HEK293 (cell line): ENCODE results near the gene ESPNL.

Experiments
- CTCF ChIA-PET: fragments of 350-600 bp; formaldehyde crosslinking; extraction: SDS; loops from one replicate; lab custom pipeline; 2021; ENCODE audit warnings: antibody characterized with exemption; lab: Yijun Ruan, JAX
- POLR2A ChIA-PET: fragments of 300-600 bp; formaldehyde crosslinking; extraction: SDS; loops from one replicate; lab custom pipeline; 2020; ENCODE audit warnings: antibody characterized with exemption, inconsistent platforms; lab: Yijun Ruan, JAX
- H3K27ac ChIP-seq: fragments of 200-500 bp; sonication (Bioruptor generic); 2 replicates; pipeline ENCODE4 v1.5.1; 2014; ENCODE audit warnings: low read depth, low read length, control low read depth, inconsistent platforms; ENCODE audit errors: extremely low read depth
- H3K36me3 ChIP-seq, 2 experiments: fragments of 200-500 bp in 1 of 2; sonication (Bioruptor generic) in 1 of 2; 1 replicate in 1 of 2; 2 replicates in 1 of 2; pipeline ENCODE4 v1.5.1; 2014 to 2017; ENCODE audit warnings: inconsistent platforms in 2 of 2, low read length in 2 of 2; ENCODE audit not compliant: control insufficient read depth in 2 of 2, insufficient read depth in 1 of 2
- H3K4me1 ChIP-seq: fragments of 200-500 bp; sonication (Bioruptor generic); 2 replicates; pipeline ENCODE4 v1.5.1; 2014; ENCODE audit warnings: mild to moderate bottlenecking, low read length, inconsistent platforms; ENCODE audit not compliant: control insufficient read depth, insufficient read depth
- H3K4me3 ChIP-seq: 2 replicates; pipeline ENCODE4 v1.5.1; 2011; ENCODE audit warnings: low read depth, mild to moderate bottlenecking, control low read depth, low read length, moderate library complexity
- H3K9me3 ChIP-seq: fragments of 200-500 bp; sonication (Bioruptor generic); 2 replicates; pipeline ENCODE4 v1.5.1; 2014; ENCODE audit warnings: low read depth, low read length, inconsistent platforms; ENCODE audit not compliant: control insufficient read depth, insufficient read depth
- BCL11A ChIP-seq: fragments of 450-650 bp; formaldehyde crosslinking; IDR thresholded peaks from 2 replicates; pipeline ENCODE4 v1.5.1; 2016; ENCODE audit warnings: low read depth, missing biosample characterization, missing genetic modification characterization
- BCL11B ChIP-seq: fragments of 450-650 bp; formaldehyde crosslinking; IDR thresholded peaks from 2 replicates; pipeline ENCODE4 v1.5.1; 2016; ENCODE audit warnings: low read depth, missing biosample characterization, missing genetic modification characterization
- KLF17 ChIP-seq: fragments of 450-650 bp; formaldehyde crosslinking; IDR thresholded peaks from 2 replicates; pipeline ENCODE4 v1.5.1; 2016; ENCODE audit warnings: missing biosample characterization, missing genetic modification characterization
- PATZ1 ChIP-seq: fragments of 450-650 bp; formaldehyde crosslinking; IDR thresholded peaks from 2 replicates; pipeline ENCODE4 v1.5.1; 2016; ENCODE audit warnings: missing biosample characterization, missing genetic modification characterization
- PRDM10 ChIP-seq: fragments of 450-650 bp; formaldehyde crosslinking; IDR thresholded peaks from 2 replicates; pipeline ENCODE4 v1.5.1; 2016; ENCODE audit warnings: missing biosample characterization, missing genetic modification characterization
- SP7 ChIP-seq: fragments of 450-650 bp; formaldehyde crosslinking; IDR thresholded peaks from 2 replicates; pipeline ENCODE4 v1.5.1; 2016; ENCODE audit warnings: missing biosample characterization, missing genetic modification characterization
- TCF7L2 ChIP-seq: IDR thresholded peaks from 2 replicates; pipeline ENCODE4 v1.6.1; 2011; ENCODE audit warnings: low read depth, mild to moderate bottlenecking, inconsistent platforms, low read length, moderate library complexity, borderline replicate concordance
- YY2 ChIP-seq: fragments of 450-650 bp; formaldehyde crosslinking; IDR thresholded peaks from 2 replicates; pipeline ENCODE4 v1.5.1; 2016; ENCODE audit warnings: missing biosample characterization, missing genetic modification characterization
- ZBTB11 ChIP-seq: fragments of 450-650 bp; formaldehyde crosslinking; conservative IDR thresholded peaks from 2 replicates; pipeline ENCODE4 v1.5.1; 2016; ENCODE audit warnings: low read depth, missing biosample characterization, missing genetic modification characterization
- ZBTB17 ChIP-seq: fragments of 450-650 bp; formaldehyde crosslinking; IDR thresholded peaks from 2 replicates; pipeline ENCODE4 v1.5.1; 2016; ENCODE audit warnings: missing biosample characterization, missing genetic modification characterization
- ZBTB6 ChIP-seq: fragments of 450-650 bp; formaldehyde crosslinking; IDR thresholded peaks from 2 replicates; pipeline ENCODE4 v1.5.1; 2017; ENCODE audit warnings: missing biosample characterization, missing genetic modification characterization
- ZBTB7A ChIP-seq: fragments of 450-650 bp; formaldehyde crosslinking; IDR thresholded peaks from 2 replicates; pipeline ENCODE4 v1.5.1; 2016; ENCODE audit warnings: low read depth, missing biosample characterization, missing genetic modification characterization
- ZNF133 ChIP-seq: fragments of 450-650 bp; formaldehyde crosslinking; IDR thresholded peaks from 2 replicates; pipeline ENCODE4 v1.5.1; 2016; ENCODE audit warnings: missing biosample characterization, missing genetic modification characterization
- ZNF19 ChIP-seq: fragments of 450-650 bp; formaldehyde crosslinking; IDR thresholded peaks from 2 replicates; pipeline ENCODE4; 2016; ENCODE audit warnings: missing biosample characterization, missing genetic modification characterization, low read depth
- ZNF335 ChIP-seq: fragments of 450-650 bp; formaldehyde crosslinking; conservative IDR thresholded peaks from 2 replicates; pipeline ENCODE4 v1.5.1; 2016; ENCODE audit warnings: missing biosample characterization, missing genetic modification characterization
- ZNF341 ChIP-seq: fragments of 450-650 bp; formaldehyde crosslinking; IDR thresholded peaks from 2 replicates; pipeline ENCODE4; 2016; ENCODE audit warnings: low read depth, missing biosample characterization, missing genetic modification characterization
- ZNF544 ChIP-seq: fragments of 450-650 bp; formaldehyde crosslinking; IDR thresholded peaks from 2 replicates; pipeline ENCODE4 v1.5.0; 2017; ENCODE audit warnings: missing biosample characterization, missing genetic modification characterization
- ZNF629 ChIP-seq: fragments of 450-650 bp; formaldehyde crosslinking; IDR thresholded peaks from 2 replicates; pipeline ENCODE4 v1.5.1; 2017; ENCODE audit warnings: missing biosample characterization, missing genetic modification characterization
- ZNF768 ChIP-seq: fragments of 450-650 bp; formaldehyde crosslinking; IDR thresholded peaks from 2 replicates; pipeline ENCODE4 v1.5.1; 2018; ENCODE audit warnings: missing biosample characterization, mild to moderate bottlenecking, missing genetic modification characterization
- ZNF785 ChIP-seq: fragments of 450-650 bp; formaldehyde crosslinking; IDR thresholded peaks from 2 replicates; pipeline ENCODE4 v1.5.1; 2016; ENCODE audit warnings: missing biosample characterization, missing genetic modification characterization
- ZNF830 ChIP-seq: fragments of 450-650 bp; IDR thresholded peaks from 2 replicates; pipeline ENCODE4 v1.5.0; 2018; ENCODE audit warnings: missing biosample characterization, missing genetic modification characterization, low read depth, mild to moderate bottlenecking, moderate library complexity
- ZNF843 ChIP-seq: fragments of 450-650 bp; formaldehyde crosslinking; IDR thresholded peaks from 2 replicates; pipeline ENCODE4 v1.5.1; 2016; ENCODE audit warnings: missing biosample characterization, missing genetic modification characterization

ESPNL gene

GRCh38 chr2:238140721-238141540 lies 40.8 kb downstream of the ESPNL start:
- H3K4me1 ChIP-seq = no peaks in the 10 kb centered on the region
- POLR2A ChIA-PET = no interaction called here

GRCh38 chr2:238141541-238142318 lies 41.6 kb downstream of the ESPNL start:
- Histone ChIP-seq H3K4me1 (no peaks in the 10 kb centered on the region), H3K27ac (no peak overlapping the region; the same call in 1 of the 2 replicates), H3K4me3 (no peak overlapping the region), H3K36me3 (no peaks in the 10 kb centered on the region), H3K9me3 (no peaks in the 10 kb centered on the region)
- ChIA-PET POLR2A (no interaction called here), CTCF (interaction anchor here (0.6 to 0.7 kb wide), 2 partner anchors 41 to 73 kb away, joined by 3 to 6 read pairs; no protein-coding TSS in a partner anchor)
- TF ChIP-seq YY2 (tag by site-specific recombination) = no peak
- no peak for TF ChIP-seq ZNF768 (tag by site-specific recombination)
- no peak for TF ChIP-seq ZBTB7A
- TF ChIP-seq ZBTB11 (tag by site-specific recombination) = 0 out of 2 replicates have a peak, but pooled peaks have one; percentile 19
- 0 out of 2 replicates have a peak, but pooled peaks have one; percentile 30 for TF ChIP-seq SP7
- TF ChIP-seq ZNF335 (tag by site-specific recombination) = peak; percentile 70
- TF ChIP-seq KLF17 (tag by site-specific recombination) = peak; percentile 60; the same call in 1 of the 2 replicates
- no peak for TF ChIP-seq PATZ1
- peak; percentile 50; the same call in 1 of the 2 replicates for TF ChIP-seq PRDM10 (tag by site-specific recombination)
- TF ChIP-seq BCL11A (tag by site-specific recombination) = 0 out of 2 replicates have a peak, but pooled peaks have one; percentile 33
- TF ChIP-seq ZNF843 (tag by site-specific recombination) = 0 out of 2 replicates have a peak, but pooled peaks have one; percentile 24
- no peak for TF ChIP-seq ZNF629
- TF ChIP-seq ZBTB17 (tag by site-specific recombination) = peak; percentile 85
- TF ChIP-seq ZNF341 (tag by site-specific recombination) = 0 out of 2 replicates have a peak, but pooled peaks have one; percentile 26

More at GRCh38 chr2:238140721-238141540, 40.8 kb downstream of the ESPNL start:
- Histone ChIP-seq H3K4me3 (no peak overlapping the region), H3K36me3 (no peaks in the 10 kb centered on the region), H3K27ac (no peak overlapping the region; the same call in 1 of the 2 replicates), H3K9me3 (no peaks in the 10 kb centered on the region)
- CTCF ChIA-PET = no interaction called here
- TF ChIP-seq ZNF544 (tag by site-specific recombination) (no peak), ZBTB6 (no peak), ZNF133 (tag by site-specific recombination) (no peak), ZBTB7A (no peak), BCL11B (tag by site-specific recombination) (no peak), ZNF785 (tag by site-specific recombination) (no peak), TCF7L2 (no peak), ZNF830 (no peak), SP7 (no peak), ZNF335 (tag by site-specific recombination) (no peak), ZNF19 (tag by site-specific recombination) (no peak), ZNF843 (tag by site-specific recombination) (no peak)
